Measurements from ENCODE around the gene CTNNA2. TPM values are rescaled to one million over a fixed set of nuclear protein-coding genes. Genes with fewer than 3 reads are reported as not detected.

CTNNA2 gene
- total and polyA plus RNA-seq, 9 of the 15 experiments (the other 6 are each of a cell fraction or from before 2014, with no cell fraction given): 0.03 to 0.40 (median 0.15) TPM

DNA sequence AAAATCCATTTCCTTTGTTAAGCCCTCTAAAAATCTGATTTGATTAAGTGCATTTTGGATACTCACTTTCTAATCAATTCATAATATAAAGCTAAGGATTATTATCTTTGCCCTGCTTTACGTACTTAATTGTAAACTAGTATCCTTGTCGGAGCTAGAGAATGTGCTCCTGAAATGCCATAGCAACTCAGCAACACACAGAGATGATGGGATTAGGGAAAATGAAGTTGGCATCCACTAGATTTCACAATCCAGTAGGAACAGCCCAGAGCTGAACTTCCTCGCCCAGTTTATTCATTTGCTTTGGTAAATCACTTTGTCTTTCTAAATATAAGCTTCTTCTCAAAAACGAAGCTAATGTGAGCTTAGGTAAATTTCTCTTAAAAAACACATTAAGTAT, 386.3 kb downstream of the CTNNA2 start (continued):
- TF ChIP-seq TAF9B (IDR thresholded peaks at IDR 0.05; ENCODE audit: partially characterized antibody): no peak
- TF ChIP-seq, protein P1, sequence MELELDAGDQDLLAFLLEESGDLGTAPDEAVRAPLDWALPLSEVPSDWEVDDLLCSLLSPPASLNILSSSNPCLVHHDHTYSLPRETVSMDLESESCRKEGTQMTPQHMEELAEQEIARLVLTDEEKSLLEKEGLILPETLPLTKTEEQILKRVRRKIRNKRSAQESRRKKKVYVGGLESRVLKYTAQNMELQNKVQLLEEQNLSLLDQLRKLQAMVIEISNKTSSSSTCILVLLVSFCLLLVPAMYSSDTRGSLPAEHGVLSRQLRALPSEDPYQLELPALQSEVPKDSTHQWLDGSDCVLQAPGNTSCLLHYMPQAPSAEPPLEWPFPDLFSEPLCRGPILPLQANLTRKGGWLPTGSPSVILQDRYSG (tag; conservative IDR thresholded peaks at IDR 0.05; ENCODE audit: low read depth): no peak
- TF ChIP-seq, protein P2, sequence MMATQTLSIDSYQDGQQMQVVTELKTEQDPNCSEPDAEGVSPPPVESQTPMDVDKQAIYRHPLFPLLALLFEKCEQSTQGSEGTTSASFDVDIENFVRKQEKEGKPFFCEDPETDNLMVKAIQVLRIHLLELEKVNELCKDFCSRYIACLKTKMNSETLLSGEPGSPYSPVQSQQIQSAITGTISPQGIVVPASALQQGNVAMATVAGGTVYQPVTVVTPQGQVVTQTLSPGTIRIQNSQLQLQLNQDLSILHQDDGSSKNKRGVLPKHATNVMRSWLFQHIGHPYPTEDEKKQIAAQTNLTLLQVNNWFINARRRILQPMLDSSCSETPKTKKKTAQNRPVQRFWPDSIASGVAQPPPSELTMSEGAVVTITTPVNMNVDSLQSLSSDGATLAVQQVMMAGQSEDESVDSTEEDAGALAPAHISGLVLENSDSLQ (IDR thresholded peaks at IDR 0.05): no peak
- no peak for TF ChIP-seq TRIM24 (IDR thresholded peaks at IDR 0.05)
- TF ChIP-seq ZNF766 (CRISPR knock-in tag; conservative IDR thresholded peaks at IDR 0.05): no peak
- TF ChIP-seq, protein P3, sequence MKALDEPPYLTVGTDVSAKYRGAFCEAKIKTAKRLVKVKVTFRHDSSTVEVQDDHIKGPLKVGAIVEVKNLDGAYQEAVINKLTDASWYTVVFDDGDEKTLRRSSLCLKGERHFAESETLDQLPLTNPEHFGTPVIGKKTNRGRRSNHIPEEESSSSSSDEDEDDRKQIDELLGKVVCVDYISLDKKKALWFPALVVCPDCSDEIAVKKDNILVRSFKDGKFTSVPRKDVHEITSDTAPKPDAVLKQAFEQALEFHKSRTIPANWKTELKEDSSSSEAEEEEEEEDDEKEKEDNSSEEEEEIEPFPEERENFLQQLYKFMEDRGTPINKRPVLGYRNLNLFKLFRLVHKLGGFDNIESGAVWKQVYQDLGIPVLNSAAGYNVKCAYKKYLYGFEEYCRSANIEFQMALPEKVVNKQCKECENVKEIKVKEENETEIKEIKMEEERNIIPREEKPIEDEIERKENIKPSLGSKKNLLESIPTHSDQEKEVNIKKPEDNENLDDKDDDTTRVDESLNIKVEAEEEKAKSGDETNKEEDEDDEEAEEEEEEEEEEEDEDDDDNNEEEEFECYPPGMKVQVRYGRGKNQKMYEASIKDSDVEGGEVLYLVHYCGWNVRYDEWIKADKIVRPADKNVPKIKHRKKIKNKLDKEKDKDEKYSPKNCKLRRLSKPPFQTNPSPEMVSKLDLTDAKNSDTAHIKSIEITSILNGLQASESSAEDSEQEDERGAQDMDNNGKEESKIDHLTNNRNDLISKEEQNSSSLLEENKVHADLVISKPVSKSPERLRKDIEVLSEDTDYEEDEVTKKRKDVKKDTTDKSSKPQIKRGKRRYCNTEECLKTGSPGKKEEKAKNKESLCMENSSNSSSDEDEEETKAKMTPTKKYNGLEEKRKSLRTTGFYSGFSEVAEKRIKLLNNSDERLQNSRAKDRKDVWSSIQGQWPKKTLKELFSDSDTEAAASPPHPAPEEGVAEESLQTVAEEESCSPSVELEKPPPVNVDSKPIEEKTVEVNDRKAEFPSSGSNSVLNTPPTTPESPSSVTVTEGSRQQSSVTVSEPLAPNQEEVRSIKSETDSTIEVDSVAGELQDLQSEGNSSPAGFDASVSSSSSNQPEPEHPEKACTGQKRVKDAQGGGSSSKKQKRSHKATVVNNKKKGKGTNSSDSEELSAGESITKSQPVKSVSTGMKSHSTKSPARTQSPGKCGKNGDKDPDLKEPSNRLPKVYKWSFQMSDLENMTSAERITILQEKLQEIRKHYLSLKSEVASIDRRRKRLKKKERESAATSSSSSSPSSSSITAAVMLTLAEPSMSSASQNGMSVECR (CRISPR knock-in tag; IDR thresholded peaks at IDR 0.05): no peak

Data from K562 (cell line).